ENCODE data around the gene C2orf68. TPM values are rescaled to one million over a fixed set of nuclear protein-coding genes. Genes with fewer than 3 reads are reported as not detected.

C2orf68 gene
- total RNA-seq, 2 donors from 2014 or later: 8.9 to 11.1 TPM

DNA sequence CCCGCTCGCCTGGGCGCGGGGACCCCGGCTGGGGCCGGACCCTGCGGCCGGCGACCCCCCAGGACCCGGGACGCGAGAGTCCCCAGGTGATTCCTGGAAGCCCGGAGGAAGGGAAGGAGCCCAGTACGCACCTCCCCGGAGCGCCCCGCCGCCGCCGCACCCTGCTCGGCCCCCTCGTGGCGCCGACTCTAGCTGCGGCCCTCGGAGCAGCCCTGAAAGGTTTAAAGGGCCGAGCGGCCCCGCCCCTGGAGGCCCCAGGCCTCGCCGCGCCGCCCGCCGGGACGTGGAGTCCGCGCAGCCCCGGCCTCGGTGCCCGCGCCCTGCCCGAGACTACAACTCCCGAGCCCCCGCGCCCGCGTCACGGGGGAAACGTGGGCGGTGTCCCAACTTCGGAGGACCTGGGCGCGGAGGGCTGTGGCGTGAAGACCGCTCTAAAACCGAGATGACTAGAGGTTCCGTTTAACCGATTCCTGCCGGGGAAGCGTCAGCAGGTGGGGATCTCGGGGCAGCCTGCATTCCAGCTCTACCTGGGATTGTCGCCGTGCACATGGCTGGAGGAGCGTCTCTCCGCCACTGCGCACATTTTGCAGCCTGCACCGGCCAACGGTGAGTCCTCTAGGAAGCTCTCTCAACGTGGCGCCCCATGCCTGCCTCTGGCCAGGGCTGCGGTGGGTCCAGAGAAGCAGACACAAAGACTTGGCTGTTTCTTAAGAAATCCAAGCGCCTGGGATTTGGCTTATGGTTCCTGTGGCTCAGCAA lies 9.2 kb downstream of the C2orf68 start, which contains the start of gene TMEM150A:
TSS of gene TMEM150A (minus strand) at position 223 of the 759 bp plus-strand sequence. CDS start 750 bp downstream, outside the sequence.
- no peaks in the 10 kb centered on the region for H3K9me3 ChIP-seq
- peak within 1 kb of the TSS; percentile 78 to 89 for H3K4me3 ChIP-seq
- H3K27me3 ChIP-seq: no peaks in the 10 kb centered on the region
- peaks cover 0 to 60% of the 10 kb centered on the region in 2 donors for H3K4me1 ChIP-seq
- H3K27ac ChIP-seq: peak within 1 kb of the TSS; percentile 88 to 90
- TF ChIP-seq, protein P1, sequence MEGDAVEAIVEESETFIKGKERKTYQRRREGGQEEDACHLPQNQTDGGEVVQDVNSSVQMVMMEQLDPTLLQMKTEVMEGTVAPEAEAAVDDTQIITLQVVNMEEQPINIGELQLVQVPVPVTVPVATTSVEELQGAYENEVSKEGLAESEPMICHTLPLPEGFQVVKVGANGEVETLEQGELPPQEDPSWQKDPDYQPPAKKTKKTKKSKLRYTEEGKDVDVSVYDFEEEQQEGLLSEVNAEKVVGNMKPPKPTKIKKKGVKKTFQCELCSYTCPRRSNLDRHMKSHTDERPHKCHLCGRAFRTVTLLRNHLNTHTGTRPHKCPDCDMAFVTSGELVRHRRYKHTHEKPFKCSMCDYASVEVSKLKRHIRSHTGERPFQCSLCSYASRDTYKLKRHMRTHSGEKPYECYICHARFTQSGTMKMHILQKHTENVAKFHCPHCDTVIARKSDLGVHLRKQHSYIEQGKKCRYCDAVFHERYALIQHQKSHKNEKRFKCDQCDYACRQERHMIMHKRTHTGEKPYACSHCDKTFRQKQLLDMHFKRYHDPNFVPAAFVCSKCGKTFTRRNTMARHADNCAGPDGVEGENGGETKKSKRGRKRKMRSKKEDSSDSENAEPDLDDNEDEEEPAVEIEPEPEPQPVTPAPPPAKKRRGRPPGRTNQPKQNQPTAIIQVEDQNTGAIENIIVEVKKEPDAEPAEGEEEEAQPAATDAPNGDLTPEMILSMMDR (IDR thresholded peaks at IDR 0.05): peak in 1 of 2 donors; percentile 20
- DNase-seq (ENCODE audit: low spot score): peak; percentile 95
- H3K36me3 ChIP-seq: peaks cover 22% of the 10 kb centered on the region

DNA sequence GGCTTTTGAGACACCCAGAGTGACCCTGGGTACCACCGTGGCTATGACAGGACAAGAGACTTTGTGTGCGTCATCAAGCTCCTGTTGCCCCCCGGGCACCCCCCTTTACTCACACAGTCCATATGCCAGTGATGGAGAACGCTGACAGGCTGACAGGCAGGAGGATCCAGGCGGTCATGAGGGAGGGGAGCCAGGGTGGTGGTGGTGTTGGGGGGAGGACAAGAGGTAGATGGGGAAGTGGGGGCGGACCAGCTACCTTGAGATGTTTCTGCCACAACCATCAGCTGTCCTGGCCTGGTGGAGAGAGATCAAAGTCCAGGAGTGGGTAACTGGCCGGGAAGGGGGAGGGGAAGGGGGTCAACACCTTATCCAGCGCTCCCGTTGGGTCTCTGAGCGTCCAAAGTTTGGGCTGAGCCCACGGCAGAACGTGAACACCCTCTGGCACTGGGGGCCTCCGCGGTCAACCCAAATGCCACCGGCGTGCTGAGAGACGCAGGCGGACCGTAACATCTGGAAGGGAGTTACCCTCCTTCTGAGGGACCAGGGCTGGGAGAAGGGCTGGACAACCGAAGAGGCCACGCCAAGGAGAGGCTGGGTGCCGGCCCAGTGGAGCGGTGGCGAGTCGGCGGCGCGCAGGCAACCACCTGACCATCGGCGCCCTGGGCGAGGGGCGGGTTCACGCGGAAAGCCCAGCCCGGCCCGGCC lies 9.9 kb downstream of the C2orf68 start:
- H3K4me1 ChIP-seq: peaks cover 0 to 60% of the 10 kb centered on the region in 2 donors
- peak overlapping the region; percentile 88 to 90 for H3K27ac ChIP-seq
- peak; percentile 79 for DNase-seq (ENCODE audit: low spot score)
- H3K9me3 ChIP-seq: no peaks in the 10 kb centered on the region
- no peaks in the 10 kb centered on the region for H3K27me3 ChIP-seq
- H3K4me3 ChIP-seq: peak overlapping the region; percentile 78 to 89
- H3K36me3 ChIP-seq: peaks cover 24% of the 10 kb centered on the region
- TF ChIP-seq, protein P1 (IDR thresholded peaks at IDR 0.05): no peak

DNA sequence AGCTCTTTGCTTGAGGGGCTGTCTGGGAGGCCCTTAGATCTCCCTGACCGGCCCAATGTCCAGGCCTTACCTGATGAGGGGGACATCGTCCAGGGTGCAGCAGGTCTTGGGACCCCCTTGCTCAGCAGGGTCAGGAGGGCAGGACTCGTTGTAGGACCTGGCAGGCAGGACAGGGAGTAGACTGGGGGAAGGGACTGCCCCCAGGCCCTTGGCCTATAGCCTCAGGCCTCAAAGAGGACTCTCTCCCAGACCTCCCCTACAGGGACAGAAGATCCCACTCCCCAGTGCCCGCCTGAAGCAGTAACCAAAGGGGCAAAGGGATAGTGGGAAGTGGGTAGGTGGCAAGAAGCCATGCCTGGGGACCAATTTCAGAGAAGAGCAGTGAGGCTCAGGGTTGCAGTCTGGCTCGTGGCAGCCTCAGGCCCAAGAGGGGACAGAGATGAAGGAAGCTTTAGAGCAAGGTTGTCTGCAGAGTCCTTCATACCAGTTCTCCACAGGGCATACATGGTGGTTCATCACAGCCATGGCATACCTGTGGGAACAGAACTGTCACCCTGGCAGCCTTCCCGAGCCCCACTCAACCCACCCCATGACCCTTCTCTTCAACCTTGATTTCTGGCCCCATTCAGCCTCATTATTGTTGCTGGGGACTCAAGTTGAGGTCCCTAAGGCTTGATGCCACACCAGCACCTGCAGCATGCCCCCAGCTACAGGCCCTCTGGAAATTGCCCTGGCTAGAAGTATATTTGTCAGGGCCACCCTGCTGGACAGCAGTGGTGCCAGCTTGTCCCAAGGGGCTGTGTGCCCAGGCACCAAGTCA lies 10.7 kb downstream of the C2orf68 start:
- Histone ChIP-seq H3K4me1 (peaks cover 0 to 60% of the 10 kb centered on the region in 2 donors), H3K4me3 (peak overlapping the region; percentile 78 to 89), H3K27me3 (no peaks in the 10 kb centered on the region), H3K9me3 (no peaks in the 10 kb centered on the region), H3K36me3 (peaks cover 24% of the 10 kb centered on the region), H3K27ac (peak overlapping the region; percentile 88 to 90)
- TF ChIP-seq, protein P1 (IDR thresholded peaks at IDR 0.05): no peak
- DNase-seq (ENCODE audit: low spot score): no peak

DNA sequence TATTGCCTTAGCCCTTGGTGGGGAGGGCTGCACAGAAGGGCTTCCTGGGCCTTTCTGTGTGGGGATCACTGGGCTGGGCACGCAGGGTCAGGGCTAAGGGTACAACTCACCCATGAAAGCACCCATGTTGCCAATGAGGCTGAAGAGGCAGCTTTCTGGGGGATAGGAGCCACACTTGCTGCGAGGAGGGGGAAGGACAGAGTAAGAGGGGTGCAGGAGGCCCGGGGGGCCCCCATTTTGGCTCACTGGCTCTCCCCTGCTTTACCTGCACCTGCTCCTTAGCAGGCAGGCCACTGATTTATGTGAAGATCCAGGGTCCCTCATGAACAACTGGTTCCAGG lies 11.7 kb downstream of the C2orf68 start:
- Histone ChIP-seq H3K36me3 (peaks cover 24% of the 10 kb centered on the region), H3K4me1 (peaks cover 0 to 53% of the 10 kb centered on the region in 2 donors), H3K27ac (no peak overlapping the region), H3K4me3 (no peak overlapping the region), H3K9me3 (no peaks in the 10 kb centered on the region), H3K27me3 (no peaks in the 10 kb centered on the region)
- DNase-seq (ENCODE audit: low spot score): no peak
- TF ChIP-seq, protein P1 (IDR thresholded peaks at IDR 0.05): no peak

DNA sequence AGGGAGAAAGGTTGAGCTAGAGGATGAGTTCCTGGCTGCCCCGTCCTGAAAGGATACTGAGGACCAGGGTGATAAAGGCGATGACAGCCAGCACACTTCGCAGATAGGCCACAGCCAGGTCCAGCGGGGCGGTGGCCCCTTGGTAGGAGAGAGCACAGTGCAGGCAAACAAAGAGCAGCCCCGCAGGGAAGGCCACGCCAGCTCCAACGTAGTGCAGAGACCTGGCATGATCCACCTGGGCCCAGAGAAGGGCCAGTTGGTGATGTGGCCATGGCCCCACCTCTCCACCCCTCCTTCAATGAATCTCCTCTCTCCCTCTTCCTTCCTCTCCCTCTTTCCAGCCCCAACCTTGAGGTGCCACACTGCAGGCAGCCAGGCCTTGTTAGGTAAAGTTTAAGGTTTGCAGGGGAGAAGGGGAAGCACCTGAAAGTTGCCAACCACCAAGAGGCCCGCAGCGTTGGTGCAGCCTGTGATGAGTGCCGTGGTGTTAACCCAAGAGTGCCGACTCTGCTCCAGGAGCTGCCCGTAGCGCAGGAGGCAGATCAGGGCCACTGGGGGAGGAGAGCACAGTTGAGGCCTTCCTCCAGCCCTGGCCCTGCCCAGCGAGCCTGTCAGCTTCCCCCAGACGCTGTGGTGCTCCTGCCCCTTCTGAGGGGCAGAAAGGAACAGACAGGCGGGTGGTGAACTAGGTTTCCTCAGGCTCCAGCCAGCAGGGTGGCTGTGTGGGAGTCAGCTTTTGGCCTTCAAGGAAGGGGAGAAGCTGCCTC lies 12.2 kb downstream of the C2orf68 start:
- H3K4me3 ChIP-seq: no peak overlapping the region
- no peaks in the 10 kb centered on the region for H3K9me3 ChIP-seq
- H3K36me3 ChIP-seq: peaks cover 24% of the 10 kb centered on the region
- peaks cover 0 to 53% of the 10 kb centered on the region in 2 donors for H3K4me1 ChIP-seq
- DNase-seq (ENCODE audit: low spot score): no peak
- no peaks in the 10 kb centered on the region for H3K27me3 ChIP-seq
- H3K27ac ChIP-seq: no peak overlapping the region
- TF ChIP-seq, protein P1 (IDR thresholded peaks at IDR 0.05): no peak
